Esophagus squamous epithelium (tissue), 4 donors: ENCODE measurements around the gene CHCHD3.

Experiments used
- POLR2A ChIP-seq, 4 donors: fragments of 450-650 bp; IDR thresholded peaks; one replicate each; pipeline ENCODE4 v1.6.1; 2017; ENCODE audit warnings: antibody characterized with exemption in 4 of 4, mild to moderate bottlenecking in 4 of 4, moderate library complexity in 3 of 4
- TF ChIP-seq, protein P1 (sequence below), 6 experiments: fragments of 450-650 bp in 4 of 6; fragments of 200-600 bp in 2 of 6; sonication (generic) in 2 of 6; IDR thresholded peaks; one replicate each; pipeline ENCODE4 v1.5.1; 2016 to 2019; ENCODE audit warnings: antibody characterized with exemption in 6 of 6, mild to moderate bottlenecking in 4 of 6, moderate library complexity in 4 of 6

DNA sequence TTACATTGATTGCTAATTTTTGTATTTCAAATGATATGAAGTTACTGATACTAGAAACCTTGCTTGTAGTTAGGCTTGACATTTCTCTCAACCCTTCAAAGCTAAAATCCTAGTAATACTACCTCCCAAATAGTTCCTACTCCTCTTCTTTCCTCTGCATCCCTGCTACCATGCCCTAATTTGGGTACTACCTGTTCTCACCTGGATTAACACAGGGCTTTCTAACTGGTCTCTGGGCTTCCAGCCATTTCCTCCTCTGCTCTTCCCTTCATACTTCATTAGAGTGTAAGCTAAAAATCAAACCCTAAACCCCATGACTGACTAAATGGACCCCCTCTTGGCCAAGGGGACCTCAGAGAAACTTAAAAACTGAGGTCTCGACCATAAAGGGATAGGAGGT, 112.4 kb downstream of the CHCHD3 start:
- TF ChIP-seq, protein P1, sequence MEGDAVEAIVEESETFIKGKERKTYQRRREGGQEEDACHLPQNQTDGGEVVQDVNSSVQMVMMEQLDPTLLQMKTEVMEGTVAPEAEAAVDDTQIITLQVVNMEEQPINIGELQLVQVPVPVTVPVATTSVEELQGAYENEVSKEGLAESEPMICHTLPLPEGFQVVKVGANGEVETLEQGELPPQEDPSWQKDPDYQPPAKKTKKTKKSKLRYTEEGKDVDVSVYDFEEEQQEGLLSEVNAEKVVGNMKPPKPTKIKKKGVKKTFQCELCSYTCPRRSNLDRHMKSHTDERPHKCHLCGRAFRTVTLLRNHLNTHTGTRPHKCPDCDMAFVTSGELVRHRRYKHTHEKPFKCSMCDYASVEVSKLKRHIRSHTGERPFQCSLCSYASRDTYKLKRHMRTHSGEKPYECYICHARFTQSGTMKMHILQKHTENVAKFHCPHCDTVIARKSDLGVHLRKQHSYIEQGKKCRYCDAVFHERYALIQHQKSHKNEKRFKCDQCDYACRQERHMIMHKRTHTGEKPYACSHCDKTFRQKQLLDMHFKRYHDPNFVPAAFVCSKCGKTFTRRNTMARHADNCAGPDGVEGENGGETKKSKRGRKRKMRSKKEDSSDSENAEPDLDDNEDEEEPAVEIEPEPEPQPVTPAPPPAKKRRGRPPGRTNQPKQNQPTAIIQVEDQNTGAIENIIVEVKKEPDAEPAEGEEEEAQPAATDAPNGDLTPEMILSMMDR (IDR thresholded peaks at IDR 0.05), result no peak
- TF ChIP-seq POLR2A (IDR thresholded peaks at IDR 0.05), result no peak
